IgD-negative memory B cell (primary cell): ENCODE data around the gene SUV39H1. TPM values are rescaled to one million over a fixed set of nuclear protein-coding genes. Genes with fewer than 3 reads are reported as not detected.
"Not testable (repeated sequence)": the region's sequence is repeated elsewhere in the genome, so short reads cannot be mapped to it uniquely, and the experiment has no call there.

Source experiments
- H3K27ac Mint-ChIP-seq, 3 donors: one replicate each; pipeline ENCODE4 v1.8.0; 2020 to 2022; ENCODE audit warnings: mild to moderate bottlenecking in 3 of 3, mixed read lengths in 3 of 3, moderate library complexity in 1 of 3
- H3K27me3 Mint-ChIP-seq: one replicate; pipeline ENCODE4 v1.8.0; 2021; ENCODE audit warnings: mixed read lengths
- H3K36me3 Mint-ChIP-seq: one replicate; pipeline ENCODE4 v1.8.0; 2020; ENCODE audit warnings: mild to moderate bottlenecking, mixed read lengths
- H3K4me1 Mint-ChIP-seq, 3 donors: one replicate each; pipeline ENCODE4 v1.8.0; 2020 to 2022; ENCODE audit warnings: mixed read lengths in 3 of 3, mild to moderate bottlenecking in 1 of 3
- H3K4me3 Mint-ChIP-seq, 4 donors: one replicate each; pipeline ENCODE4 v1.8.0; 2020 to 2022; ENCODE audit warnings: mild to moderate bottlenecking in 4 of 4, mixed read lengths in 4 of 4, moderate library complexity in 3 of 4
- H3K9me3 Mint-ChIP-seq, 3 donors: one replicate each; pipeline ENCODE4 v1.8.0; 2020 to 2021; ENCODE audit warnings: mixed read lengths in 3 of 3, mild to moderate bottlenecking in 1 of 3
- polyA plus RNA-seq: library from polyadenylated mRNA; unstranded; fragments of 300-500 nt; fragmentation: Illumina TruSeq; gene quantifications from one replicate; pipeline ENCODE4 v1.2.3, GENCODE V29; 2021

Gene SUV39H1
- polyA plus RNA-seq, result 8.6 TPM

DNA sequence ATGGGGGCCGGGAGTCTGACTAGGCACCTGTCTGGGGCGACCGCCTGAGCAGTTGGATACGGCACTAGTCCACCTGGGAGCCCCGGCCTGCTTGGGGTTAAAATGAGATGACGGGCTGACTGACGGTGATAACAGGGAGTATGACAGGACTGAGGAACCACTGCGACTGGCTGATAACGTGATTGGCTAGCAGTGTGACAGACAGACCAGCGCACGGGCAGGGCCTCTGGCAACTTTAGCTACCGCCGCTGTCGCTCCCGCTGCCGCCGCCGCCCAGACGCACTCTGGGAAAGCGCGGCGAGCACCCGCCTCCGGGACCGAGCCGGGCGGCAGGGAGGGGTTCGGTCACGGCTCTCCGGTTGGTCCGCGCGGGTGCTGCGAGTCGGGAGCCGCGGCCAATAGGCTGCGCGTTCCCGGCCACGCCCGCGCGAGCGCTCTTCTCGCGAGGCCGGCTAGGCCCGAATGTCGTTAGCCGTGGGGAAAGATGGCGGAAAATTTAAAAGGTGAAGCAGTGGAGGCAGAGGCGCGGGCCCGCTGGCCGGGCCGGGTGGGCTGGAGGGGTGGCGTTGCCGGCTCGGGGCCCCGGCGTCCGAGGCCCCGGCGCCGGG lies at the start of gene SUV39H1:
SUV39H1 (plus strand) TSS at position 434 of the 608 bp plus-strand sequence; CDS start at position 485, 51 bp downstream.
- Mint-ChIP-seq H3K27ac (peak within 1 kb of the TSS; percentile 54 to 85 (median 76)), H3K27me3 (no peaks in the 10 kb centered on the region), H3K4me1 (peaks cover 0 to 13% (median 9%) of the 10 kb centered on the region in 3 donors), H3K4me3 (peak within 1 kb of the TSS; percentile 78 to 95 (median 90)), H3K9me3 (no peaks in the 10 kb centered on the region), H3K36me3 (no peaks in the 10 kb centered on the region)

- Mint-ChIP-seq H3K9me3 (no peaks in the 10 kb centered on the region), H3K27me3 (peaks cover 1% of the 10 kb centered on the region), H3K27ac (peak overlapping the region in 1 of 3 donors; percentile 31), H3K36me3 (no peaks in the 10 kb centered on the region), H3K4me1 (peaks cover 0 to 2% (median 0%) of the 10 kb centered on the region in 3 donors), H3K4me3 (no peak overlapping the region)
These were observed 48.2 kb upstream of the SUV39H1 start for GRCh38 chrX:48648336-48648751.

DNA sequence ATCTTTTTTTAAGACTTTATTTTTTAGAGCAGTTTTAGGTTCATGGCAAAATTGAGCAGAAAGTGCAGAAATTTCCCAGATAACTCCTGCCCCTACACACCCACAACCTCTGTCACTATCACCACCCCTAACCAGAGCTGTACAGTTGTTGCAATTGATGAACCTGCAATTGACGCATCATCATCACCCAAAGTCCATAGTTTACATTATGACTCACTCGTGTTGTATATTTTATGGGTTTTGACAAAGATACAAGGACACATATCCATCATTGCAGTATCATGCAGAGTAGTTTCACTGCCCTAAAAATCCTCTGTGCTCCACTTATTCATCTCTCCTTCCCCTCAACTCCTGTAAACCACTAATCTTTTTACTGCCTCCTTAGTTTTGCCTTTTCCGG lies 47.4 kb upstream of the SUV39H1 start:
- H3K4me3 Mint-ChIP-seq, result no peak overlapping the region
- H3K27ac Mint-ChIP-seq, result no peak overlapping the region

GRCh38 chrX:48652055-48652579 lies 44.4 kb upstream of the SUV39H1 start:
- not testable (repeated sequence) for H3K27ac Mint-ChIP-seq, H3K36me3 Mint-ChIP-seq, H3K4me3 Mint-ChIP-seq

More for the DNA sequence above, 47.4 kb upstream of the SUV39H1 start:
- Mint-ChIP-seq H3K9me3 (no peaks in the 10 kb centered on the region), H3K36me3 (no peaks in the 10 kb centered on the region), H3K27me3 (peaks cover 2% of the 10 kb centered on the region), H3K4me1 (peaks cover 0 to 4% (median 0%) of the 10 kb centered on the region in 3 donors)

DNA sequence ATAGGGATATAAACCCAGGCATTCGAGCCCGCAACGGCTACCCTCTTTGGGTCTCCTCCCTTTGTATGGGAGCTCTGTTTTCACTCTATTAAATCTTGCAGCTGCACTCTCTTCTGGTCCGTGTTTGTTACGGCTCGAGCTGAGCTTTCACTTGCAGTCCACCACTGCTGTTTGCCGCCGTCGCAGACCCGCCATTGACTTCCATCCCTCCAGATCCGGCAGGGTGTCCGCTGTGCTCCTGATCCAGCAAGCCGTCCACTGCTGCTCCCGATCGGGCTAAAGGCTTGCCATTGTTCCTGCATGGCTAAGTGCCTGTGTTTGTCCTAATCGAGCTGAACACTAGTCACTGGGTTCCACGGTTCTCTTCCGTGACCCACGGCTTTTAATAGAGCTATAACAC lies 41.8 kb upstream of the SUV39H1 start:
- H3K36me3 Mint-ChIP-seq, H3K27ac Mint-ChIP-seq, H3K4me1 Mint-ChIP-seq, H3K27me3 Mint-ChIP-seq, H3K9me3 Mint-ChIP-seq: not testable (repeated sequence)
- H3K4me3 Mint-ChIP-seq, result peak overlapping the region in 1 of 4 donors; percentile 27

More at GRCh38 chrX:48652055-48652579, 44.4 kb upstream of the SUV39H1 start:
- not testable (repeated sequence) for H3K4me1 Mint-ChIP-seq, H3K9me3 Mint-ChIP-seq, H3K27me3 Mint-ChIP-seq

- H3K4me3 Mint-ChIP-seq, H3K9me3 Mint-ChIP-seq, H3K36me3 Mint-ChIP-seq, H3K4me1 Mint-ChIP-seq, H3K27me3 Mint-ChIP-seq, H3K27ac Mint-ChIP-seq: not testable (repeated sequence)
These were observed 36.8 kb upstream of the SUV39H1 start for GRCh38 chrX:48659686-48660085.

GRCh38 chrX:48663241-48663640 lies 33.3 kb upstream of the SUV39H1 start:
- no peak overlapping the region for H3K4me3 Mint-ChIP-seq
- H3K27ac Mint-ChIP-seq, result no peak overlapping the region
- H3K9me3 Mint-ChIP-seq, result no peaks in the 10 kb centered on the region
- H3K36me3 Mint-ChIP-seq, result no peaks in the 10 kb centered on the region
- no peaks in the 10 kb centered on the region for H3K27me3 Mint-ChIP-seq
- peaks cover 0 to 3% (median 0%) of the 10 kb centered on the region in 3 donors for H3K4me1 Mint-ChIP-seq

GRCh38 chrX:48664156-48664555 lies 32.4 kb upstream of the SUV39H1 start:
- Mint-ChIP-seq H3K27ac (peak overlapping the region in 1 of 3 donors; percentile 0), H3K9me3 (no peaks in the 10 kb centered on the region), H3K4me3 (no peak overlapping the region), H3K4me1 (peaks cover 0 to 3% (median under 1%) of the 10 kb centered on the region in 3 donors), H3K36me3 (no peaks in the 10 kb centered on the region), H3K27me3 (no peaks in the 10 kb centered on the region)

DNA sequence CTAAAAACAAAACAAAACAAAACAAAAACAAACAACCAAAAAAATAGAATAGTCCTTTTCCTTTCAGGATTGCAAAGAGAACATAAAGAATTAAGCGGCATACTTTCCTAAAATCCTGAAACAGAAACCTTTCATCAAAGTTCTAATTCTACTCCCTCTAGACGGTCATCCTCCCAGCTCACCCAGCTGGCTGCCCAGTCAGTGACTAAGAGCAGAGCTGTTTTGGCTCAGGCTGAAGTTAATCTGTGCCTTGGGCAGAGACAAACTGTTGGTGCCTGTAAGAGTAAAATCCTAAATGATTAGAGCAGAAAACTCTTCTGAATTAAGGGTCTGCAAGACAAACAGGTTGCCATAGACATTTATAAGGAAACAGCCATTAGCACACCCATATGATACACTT lies 30.5 kb upstream of the SUV39H1 start:
- no peak overlapping the region for H3K4me3 Mint-ChIP-seq
- no peaks in the 10 kb centered on the region for H3K36me3 Mint-ChIP-seq
- peaks cover 0 to 3% (median 2%) of the 10 kb centered on the region in 3 donors for H3K4me1 Mint-ChIP-seq
- no peak overlapping the region for H3K27ac Mint-ChIP-seq
- no peaks in the 10 kb centered on the region for H3K27me3 Mint-ChIP-seq
- no peaks in the 10 kb centered on the region for H3K9me3 Mint-ChIP-seq

DNA sequence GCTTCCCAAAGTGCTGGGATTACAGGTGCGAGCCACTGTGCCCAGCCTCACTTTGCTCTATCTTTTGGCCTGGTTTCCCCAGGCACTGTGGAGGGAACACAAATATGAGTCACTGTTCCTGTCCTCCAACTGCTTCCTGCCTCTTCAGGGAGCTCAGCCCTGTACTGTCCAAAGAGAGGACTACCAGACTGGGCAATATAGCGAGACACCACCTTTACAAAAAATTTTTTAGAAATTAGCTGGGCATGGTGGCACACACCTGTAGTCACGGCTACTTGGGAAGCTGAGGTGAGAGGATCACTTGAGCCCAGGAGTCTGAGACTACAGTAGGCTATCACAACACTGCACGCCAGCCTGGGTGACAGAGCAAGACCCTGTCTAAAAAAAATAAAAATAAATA lies 29.9 kb upstream of the SUV39H1 start:
- Mint-ChIP-seq H3K27ac (no peak overlapping the region), H3K4me1 (peaks cover 0 to 3% (median 0%) of the 10 kb centered on the region in 3 donors), H3K36me3 (no peaks in the 10 kb centered on the region), H3K4me3 (no peak overlapping the region), H3K27me3 (no peaks in the 10 kb centered on the region), H3K9me3 (no peaks in the 10 kb centered on the region)

- H3K27me3 Mint-ChIP-seq, result no peaks in the 10 kb centered on the region
- H3K9me3 Mint-ChIP-seq, result no peaks in the 10 kb centered on the region
- H3K4me1 Mint-ChIP-seq, result peaks cover 0 to 3% (median 0%) of the 10 kb centered on the region in 3 donors
- no peak overlapping the region for H3K4me3 Mint-ChIP-seq
- no peaks in the 10 kb centered on the region for H3K36me3 Mint-ChIP-seq
- no peak overlapping the region for H3K27ac Mint-ChIP-seq
These were observed 29.0 kb upstream of the SUV39H1 start for GRCh38 chrX:48667509-48667908.

DNA sequence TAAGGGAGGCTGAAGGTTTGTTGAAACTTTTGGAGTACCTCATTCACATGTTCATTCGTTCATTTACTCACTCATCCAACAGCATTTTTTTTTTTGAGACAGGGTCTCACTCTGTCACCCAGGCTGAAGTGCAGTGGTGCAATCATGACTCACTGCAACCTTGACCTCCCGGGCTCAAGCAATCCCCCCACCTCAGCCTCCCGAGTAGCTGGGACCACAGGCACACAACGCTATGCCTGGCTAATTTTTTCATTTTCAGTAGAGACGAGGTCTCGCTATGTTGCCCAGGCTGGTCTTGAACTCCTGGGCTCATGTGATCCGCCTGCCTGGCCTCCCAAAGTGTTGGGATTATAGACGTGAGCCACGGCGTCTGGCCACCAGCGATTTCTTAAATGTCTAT lies 28.3 kb upstream of the SUV39H1 start:
- H3K4me3 Mint-ChIP-seq, H3K36me3 Mint-ChIP-seq, H3K27ac Mint-ChIP-seq, H3K9me3 Mint-ChIP-seq, H3K4me1 Mint-ChIP-seq, H3K27me3 Mint-ChIP-seq: not testable (repeated sequence)

DNA sequence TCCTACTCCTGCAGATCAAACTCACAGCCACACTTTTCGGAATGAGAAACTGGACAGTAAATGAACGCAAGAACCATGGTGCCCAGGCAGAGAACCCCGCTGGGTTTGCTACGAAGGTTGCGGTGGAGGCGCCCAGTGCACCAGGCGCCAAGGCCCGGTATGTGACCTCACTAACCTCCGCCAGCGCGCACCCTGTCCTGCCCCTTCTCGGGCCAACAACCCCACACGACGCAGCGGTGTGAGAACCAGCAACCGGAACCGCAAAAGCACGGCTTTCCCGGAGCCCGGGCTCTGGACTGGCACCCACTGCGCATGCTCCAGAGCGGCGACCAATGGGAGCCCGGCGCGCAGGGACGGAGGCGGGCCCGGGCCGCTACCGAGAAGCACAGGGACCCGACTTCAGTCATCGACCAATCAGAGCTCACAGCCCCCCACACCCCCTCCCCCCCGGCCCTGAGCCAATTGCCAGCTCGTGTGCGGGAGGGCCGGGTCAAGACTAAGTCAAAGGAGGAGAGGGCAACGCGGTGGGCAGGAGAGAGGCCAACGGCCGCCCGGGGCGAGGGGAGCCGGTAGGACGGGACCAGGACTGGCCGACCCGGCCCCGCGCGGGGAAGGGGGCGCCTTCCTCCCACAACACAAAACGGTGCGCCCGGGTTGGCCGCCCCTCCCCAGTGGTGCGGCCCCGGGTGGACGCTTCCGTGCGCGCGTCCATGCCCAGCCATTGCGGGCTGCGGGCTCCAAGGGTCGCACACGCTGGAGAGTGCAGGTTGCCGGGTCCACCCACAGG lies 20.2 kb upstream of the SUV39H1 start:
- Mint-ChIP-seq H3K9me3 (no peaks in the 10 kb centered on the region), H3K36me3 (peaks cover 2% of the 10 kb centered on the region), H3K27ac (peak overlapping the region; percentile 78 to 92 (median 82))

DNA sequence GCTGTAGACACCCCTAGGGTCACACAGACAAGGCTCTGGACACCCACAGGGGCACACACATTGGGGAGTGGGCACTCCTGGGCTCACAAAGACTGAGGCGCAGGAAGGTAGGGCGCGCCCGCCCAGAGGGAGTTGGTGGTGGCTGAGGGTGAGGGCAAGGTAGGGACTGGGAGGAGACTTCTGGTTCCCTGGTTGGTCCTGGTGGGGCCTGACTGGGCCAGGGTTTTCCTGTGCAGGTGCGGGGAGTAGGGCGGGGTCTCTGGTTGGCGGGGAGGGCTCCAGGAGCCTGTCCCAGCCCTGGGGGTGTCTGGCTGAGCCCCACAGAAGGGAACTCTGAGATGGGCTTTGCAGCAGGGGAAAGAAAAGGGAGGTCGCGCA lies 19.7 kb upstream of the SUV39H1 start:
- Mint-ChIP-seq H3K36me3 (peaks cover 2% of the 10 kb centered on the region), H3K27me3 (no peaks in the 10 kb centered on the region), H3K4me3 (peak overlapping the region; percentile 87 to 94 (median 91)), H3K27ac (peak overlapping the region in 2 of 3 donors; percentile 78), H3K4me1 (peaks cover 3 to 21% (median 15%) of the 10 kb centered on the region in 3 donors), H3K9me3 (no peaks in the 10 kb centered on the region)

More for the DNA sequence above, 20.2 kb upstream of the SUV39H1 start:
- Mint-ChIP-seq H3K4me3 (peak overlapping the region; percentile 87 to 94 (median 92)), H3K4me1 (peaks cover 3 to 18% (median 15%) of the 10 kb centered on the region in 3 donors), H3K27me3 (no peaks in the 10 kb centered on the region)

DNA sequence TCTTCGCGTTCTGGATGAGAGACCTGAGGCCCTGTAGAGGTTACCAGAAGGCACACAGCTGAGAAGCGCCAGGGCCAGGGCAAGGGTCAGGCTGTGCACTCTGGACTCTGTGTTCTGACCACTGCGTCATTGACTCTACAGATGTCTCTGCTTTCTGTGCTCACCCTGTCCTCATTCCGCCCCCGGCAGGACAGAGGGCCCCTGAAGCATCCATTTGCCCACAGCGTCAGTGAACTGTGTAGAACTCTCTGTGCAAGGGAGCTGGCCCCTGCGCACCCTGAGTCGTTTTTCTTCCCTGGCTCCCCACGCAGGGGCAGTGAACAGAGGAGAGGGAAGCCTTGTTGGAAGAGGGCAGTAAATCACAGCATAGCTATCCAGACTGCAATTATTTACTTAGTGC lies 19.0 kb upstream of the SUV39H1 start:
- Mint-ChIP-seq H3K4me3 (peak overlapping the region; percentile 87 to 94 (median 91)), H3K4me1 (peaks cover 3 to 26% (median 15%) of the 10 kb centered on the region in 3 donors), H3K36me3 (peaks cover 2% of the 10 kb centered on the region), H3K9me3 (no peaks in the 10 kb centered on the region), H3K27ac (peak overlapping the region in 2 of 3 donors; percentile 47 to 78), H3K27me3 (no peaks in the 10 kb centered on the region)
